Cardiac fibroblast (primary cell): ENCODE measurements around the gene NFATC1.
A peak's percentile ranks its signal among the peaks of the same experiment; 100 is the strongest.

Experiments
- DNase-seq, 2 donors: peaks; one replicate each; pipeline versions ENCODE4 v3.0.0 to v3.0.0-alpha.2; 2010; ENCODE audit warnings: low read depth in 2 of 2
- H3K4me3 ChIP-seq, 2 donors: replicated peaks in 1 of 2; 1 replicate in 1 of 2; 2 replicates in 1 of 2; pipeline ENCODE4 v1.5.1; 2011; ENCODE audit warnings: low read depth in 2 of 2, low read length in 2 of 2, mild to moderate bottlenecking in 2 of 2, moderate library complexity in 1 of 2
- TF ChIP-seq, protein P1 (sequence below): IDR thresholded peaks from one replicate; pipeline ENCODE4 v1.5.1; 2011; ENCODE audit warnings: low read depth, mild to moderate bottlenecking, low read length, inconsistent platforms

Gene NFATC1

DNA sequence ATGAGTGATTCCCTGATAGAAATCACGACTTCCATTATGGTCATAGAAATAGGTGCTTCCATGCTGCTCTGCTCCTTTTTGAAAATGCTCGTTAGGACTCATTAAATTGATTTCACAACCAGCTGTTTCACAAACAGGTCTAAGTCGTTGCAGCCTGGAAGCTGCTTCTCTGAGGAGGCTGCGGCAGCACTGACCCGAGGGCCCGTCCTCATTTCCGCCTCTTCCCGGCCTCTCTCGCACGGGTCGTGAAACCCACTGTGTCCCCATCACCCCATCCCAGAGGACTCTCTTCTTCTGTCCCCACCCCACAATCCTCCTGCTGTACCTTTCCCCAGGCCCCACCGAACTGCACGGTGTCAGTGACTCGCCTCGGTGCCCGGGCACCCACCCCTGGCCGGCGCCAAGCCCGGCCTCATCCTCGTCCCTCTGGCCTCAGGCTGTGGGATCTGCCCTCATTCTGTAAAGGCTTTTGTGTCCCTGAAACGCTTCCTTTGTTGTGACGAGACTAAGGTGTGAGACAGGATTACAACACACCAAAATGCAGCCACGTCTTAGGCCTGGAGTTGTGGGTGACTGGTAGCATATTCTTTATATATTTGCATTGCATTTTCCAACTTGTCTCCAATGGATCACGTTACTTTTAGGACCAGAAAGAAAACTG is 171.2 kb downstream of the NFATC1 start:
- no peak for DNase-seq
- TF ChIP-seq, protein P1, sequence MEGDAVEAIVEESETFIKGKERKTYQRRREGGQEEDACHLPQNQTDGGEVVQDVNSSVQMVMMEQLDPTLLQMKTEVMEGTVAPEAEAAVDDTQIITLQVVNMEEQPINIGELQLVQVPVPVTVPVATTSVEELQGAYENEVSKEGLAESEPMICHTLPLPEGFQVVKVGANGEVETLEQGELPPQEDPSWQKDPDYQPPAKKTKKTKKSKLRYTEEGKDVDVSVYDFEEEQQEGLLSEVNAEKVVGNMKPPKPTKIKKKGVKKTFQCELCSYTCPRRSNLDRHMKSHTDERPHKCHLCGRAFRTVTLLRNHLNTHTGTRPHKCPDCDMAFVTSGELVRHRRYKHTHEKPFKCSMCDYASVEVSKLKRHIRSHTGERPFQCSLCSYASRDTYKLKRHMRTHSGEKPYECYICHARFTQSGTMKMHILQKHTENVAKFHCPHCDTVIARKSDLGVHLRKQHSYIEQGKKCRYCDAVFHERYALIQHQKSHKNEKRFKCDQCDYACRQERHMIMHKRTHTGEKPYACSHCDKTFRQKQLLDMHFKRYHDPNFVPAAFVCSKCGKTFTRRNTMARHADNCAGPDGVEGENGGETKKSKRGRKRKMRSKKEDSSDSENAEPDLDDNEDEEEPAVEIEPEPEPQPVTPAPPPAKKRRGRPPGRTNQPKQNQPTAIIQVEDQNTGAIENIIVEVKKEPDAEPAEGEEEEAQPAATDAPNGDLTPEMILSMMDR: no peak
- no peak overlapping the region for H3K4me3 ChIP-seq

DNA sequence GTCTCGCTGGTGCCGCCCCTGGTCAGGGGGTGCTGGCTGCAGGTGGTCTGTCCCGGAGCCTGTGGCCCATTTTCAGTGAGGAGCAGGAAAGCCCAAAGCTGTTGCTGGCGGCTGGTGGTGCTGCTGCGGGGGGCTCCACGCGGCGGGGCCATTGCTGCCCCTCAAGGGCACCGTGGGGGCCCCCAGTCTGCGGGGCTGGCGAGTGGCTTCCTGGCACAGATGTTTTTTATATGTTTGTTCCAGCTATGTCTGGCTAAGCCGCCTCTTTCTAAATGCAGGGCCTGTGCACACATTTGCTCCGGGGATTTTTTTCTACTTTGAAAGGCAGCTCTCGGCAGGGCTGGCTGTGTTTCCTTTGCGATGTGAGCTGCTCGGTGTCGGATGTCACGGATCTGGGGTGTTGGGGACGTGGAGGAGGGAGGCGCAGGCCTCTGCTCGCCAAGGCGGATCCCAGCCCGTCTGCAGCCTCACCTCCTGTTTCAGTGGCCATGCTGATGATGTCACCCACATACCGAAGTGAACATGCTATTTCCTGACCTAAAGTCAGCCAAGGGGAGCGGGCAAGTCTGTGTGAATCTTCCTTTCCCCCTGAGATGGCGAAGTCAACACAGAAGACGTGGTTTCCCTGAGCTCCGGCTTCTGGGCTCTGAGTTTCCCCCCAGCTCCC is 171.9 kb downstream of the NFATC1 start:
- DNase-seq: peak; percentile 91 to 94
- no peak overlapping the region for H3K4me3 ChIP-seq

DNA sequence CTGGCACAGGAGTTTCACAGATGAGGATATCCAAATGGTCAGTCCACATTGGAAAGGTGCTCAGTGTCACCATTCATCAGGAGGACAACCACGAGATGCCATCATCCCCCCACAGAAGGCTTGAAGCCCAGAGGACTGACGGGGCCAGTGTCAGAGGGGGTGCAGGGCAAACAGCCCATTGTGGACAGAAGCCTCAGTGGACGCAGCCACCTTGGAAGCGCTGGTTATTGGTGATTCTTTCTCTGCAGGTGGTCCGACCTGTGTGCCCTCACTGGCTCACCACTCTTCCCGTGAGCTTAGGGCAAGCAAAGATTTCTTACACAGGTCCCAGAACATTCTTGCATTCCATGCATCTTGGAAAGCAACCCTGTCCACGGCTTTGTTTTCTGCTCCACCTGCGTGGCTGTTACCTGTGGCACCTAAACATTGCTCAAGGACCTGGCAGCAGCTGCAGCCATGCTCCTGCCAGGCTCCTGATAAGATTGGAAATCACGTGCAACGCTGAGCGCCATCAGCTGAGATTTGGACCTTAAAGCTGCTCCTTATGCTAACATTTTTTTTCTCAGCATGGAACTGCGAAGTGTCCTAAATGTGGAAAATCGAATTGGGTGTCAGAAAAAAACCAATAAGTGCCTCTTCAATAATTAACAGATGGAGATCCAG is 172.9 kb downstream of the NFATC1 start:
- DNase-seq: no peak
- TF ChIP-seq, protein P1: no peak
- no peak overlapping the region for H3K4me3 ChIP-seq

More for the DNA sequence above, 171.9 kb downstream of the NFATC1 start:
- TF ChIP-seq, protein P1: no peak

DNA sequence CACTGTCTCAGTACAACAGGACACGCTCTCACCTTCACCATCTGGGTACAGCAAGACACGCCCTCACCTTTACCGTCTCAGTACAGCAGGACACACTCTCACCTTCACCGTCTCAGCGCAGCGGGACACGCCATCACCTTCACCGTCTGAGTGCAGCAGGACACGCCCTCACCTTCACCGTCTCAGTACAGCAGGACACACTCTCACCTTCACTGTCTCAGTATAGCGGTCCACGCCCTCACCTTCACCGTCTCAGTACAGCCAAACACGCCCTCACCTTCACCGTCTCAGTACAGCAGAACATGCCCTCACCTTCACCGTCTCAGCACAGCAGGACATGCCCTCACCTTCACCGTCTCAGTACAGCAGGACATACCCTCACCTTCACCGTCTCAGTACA is 174.0 kb downstream of the NFATC1 start:
- TF ChIP-seq, protein P1: no peak

DNA sequence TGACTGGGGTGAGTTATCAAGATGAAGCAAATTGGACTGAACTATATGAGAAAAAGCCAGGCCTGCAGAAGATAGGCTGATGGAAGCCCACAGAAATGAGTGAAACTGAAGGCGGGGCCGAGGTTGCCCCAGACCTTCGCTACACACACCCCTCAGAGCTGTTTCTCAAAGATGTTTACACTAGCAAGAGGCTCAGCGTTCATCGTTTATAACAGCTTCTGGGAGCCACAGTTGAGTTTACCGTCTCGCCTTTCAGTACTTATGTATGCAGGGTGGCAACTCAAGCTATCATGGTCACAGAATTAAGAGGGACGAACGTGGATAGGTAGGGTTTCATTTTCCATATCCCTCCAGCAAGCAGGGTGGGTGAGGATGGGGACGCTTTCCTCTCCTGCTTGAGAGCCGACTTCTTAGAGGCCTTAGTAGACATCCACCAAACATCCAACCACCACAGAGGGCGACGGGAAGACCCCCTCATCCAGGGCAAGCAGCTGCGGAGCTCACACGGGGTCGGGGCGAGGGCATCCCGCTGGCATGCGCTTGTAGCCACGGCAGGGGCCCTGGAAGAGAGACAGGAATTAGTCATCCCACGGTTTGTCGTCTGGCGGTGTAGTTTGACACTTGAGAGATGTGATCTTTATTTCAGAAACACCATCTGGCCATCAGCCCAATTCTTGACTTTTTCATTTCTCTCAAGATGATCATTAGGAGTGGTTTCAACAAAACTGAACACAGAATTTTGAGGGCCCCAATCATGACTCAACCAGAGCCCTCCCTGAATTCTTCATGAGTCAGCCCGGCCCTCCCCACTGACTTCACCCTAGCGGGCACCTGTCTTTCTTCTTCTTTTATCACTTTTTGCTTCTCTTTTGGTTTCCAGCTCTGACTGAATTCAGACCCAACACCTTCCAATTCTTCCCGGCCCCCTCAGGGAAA is 174.8 kb downstream of the NFATC1 start:
- DNase-seq: peak; percentile 26 to 43
- TF ChIP-seq, protein P1: no peak
- no peak overlapping the region for H3K4me3 ChIP-seq

More for the DNA sequence above, 174.0 kb downstream of the NFATC1 start:
- H3K4me3 ChIP-seq: no peak overlapping the region
- DNase-seq: no peak

DNA sequence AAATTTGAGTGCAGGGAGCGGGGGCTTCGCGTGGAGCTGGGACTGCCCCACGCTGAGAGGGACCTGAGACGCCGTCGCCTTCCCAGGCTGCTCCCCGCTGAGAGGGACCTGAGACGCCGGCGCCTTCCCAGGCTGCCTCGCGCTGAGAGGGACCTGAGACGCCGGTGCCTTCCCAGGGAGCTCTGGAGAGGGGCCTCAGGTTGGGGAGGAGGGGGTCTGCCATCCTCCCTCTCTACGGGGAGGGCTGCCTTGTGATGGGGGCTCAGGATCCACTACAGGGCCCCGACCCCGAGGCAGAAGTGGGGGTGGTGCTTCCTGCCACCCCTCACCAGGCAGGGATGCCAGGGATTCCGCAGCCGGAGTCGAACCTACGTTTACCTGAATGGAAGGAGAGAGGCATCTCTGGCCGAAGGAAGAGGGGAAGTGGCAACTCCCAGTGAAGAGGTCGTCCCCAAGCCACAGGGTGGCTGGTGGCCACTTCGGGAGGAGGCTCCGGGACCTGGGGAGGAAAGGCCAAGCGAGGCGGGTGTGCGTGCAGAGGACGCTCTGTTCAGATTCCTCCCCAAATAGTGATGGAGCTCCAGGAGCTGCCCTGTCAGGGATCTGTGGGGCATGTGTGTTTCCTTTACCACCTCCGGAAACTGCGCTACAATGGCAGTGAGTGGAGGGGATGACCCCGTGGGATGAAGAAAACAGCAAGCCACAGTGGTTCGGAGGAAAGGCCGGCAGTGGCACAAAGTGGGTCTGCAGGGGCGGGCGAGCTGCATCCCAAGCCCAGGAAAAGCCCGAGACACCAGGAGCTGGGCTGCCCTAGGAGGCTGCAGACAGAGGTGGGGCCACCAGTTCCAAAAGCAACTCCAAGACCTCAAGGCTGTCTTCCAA is 175.7 kb downstream of the NFATC1 start:
- H3K4me3 ChIP-seq: no peak overlapping the region
- DNase-seq: no peak
- TF ChIP-seq, protein P1: no peak
